IMR-90 (cell line): Measurements from ENCODE around the gene IBA57. TPM values are rescaled to one million over a fixed set of nuclear protein-coding genes. Genes with fewer than 3 reads are reported as not detected.

Experiments
- CEBPB ChIP-seq: IDR thresholded peaks from 2 replicates; pipeline ENCODE4 v1.6.1; 2012; ENCODE audit warnings: low read depth, low read length, improper control_type of control experiment
- MAZ ChIP-seq: IDR thresholded peaks from 2 replicates; pipeline ENCODE4 v1.6.1; 2012; ENCODE audit warnings: low read depth, mild to moderate bottlenecking, low read length, improper control_type of control experiment, moderate library complexity, borderline replicate concordance
- RAD21 ChIP-seq: IDR thresholded peaks from 2 replicates; pipeline ENCODE4 v1.6.1; 2012; ENCODE audit warnings: low read length, improper control_type of control experiment
- RCOR1 ChIP-seq: IDR thresholded peaks from 2 replicates; pipeline ENCODE4 v1.6.1; 2012; ENCODE audit warnings: mild to moderate bottlenecking, low read length, improper control_type of control experiment; ENCODE audit not compliant: insufficient replicate concordance
- polyA plus RNA-seq, 3 experiments: library from polyadenylated mRNA; depleted of rRNA; stranded (reverse); fragments of >200 nt; gene quantifications; 2 replicates each; pipeline ENCODE4 v1.2.3, GENCODE V29; 2012; ENCODE audit warnings: low replicate concordance in 1 of 3
- total RNA-seq: library from RNA; depleted of rRNA; stranded (reverse); fragments of >200 nt; gene quantifications from 2 replicates; pipeline ENCODE4 v1.2.3, GENCODE V29; 2012

Gene IBA57
- total and polyA plus RNA-seq, 2 of the 4 experiments (the other 2 are of a cell fraction), result 2.0 to 2.6 TPM

DNA sequence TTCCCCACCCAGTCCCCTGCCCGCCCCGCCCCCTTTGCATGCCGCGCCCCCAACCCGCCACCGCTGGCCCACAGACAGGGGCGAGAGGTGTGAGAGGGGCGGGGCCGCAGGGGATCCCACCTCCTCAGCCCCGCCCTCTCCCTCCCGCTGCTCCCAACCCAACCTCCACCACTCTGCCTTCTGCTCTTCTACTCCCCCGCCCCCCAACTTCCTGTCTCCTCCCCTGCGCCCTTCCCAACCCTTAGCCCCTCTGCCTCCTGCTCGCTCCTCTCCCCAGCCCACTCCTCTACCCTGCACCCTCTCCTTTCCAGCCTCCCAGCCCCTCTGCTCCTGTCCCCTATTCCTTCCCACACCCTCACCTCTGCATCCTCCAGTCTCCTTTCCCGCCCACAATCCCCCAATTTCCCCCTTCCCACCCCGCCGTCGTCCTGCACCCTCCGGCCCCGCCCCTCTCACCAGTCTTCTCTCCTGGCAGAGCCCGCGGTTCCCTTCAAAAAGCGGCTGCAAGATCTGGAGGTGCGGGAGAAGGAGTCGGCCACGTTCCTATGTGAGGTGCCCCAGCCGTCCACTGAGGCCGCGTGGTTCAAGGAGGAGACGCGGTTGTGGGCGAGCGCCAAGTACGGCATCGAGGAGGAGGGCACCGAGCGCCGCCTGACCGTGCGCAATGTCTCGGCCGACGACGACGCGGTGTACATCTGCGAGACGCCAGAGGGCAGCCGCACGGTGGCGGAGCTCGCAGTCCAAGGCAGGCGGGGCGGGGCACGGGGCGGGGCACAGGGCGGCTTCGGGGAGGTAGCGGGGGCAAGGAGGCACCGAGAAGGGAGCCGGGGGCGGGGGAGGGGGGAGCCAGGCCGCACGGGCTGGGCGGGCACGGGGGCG lies 47.6 kb downstream of the IBA57 start (continued):
- TF ChIP-seq RCOR1 (no peak), MAZ (peak; percentile 87; the same call in 1 of the 2 replicates), RAD21 (peak; percentile 67), CEBPB (0 out of 2 replicates have a peak, but pooled peaks have one; percentile 7)
